CD4-positive, alpha-beta T cell treated with Interleukin-6 at 100 ng/mL for 8 hours (primary cell): ENCODE results near the gene ARMCX1.
A peak's percentile ranks its signal among the peaks of the same experiment; 100 is the strongest.
"Not testable (repeated sequence)": the region's sequence is repeated elsewhere in the genome, so short reads cannot be mapped to it uniquely, and the experiment has no call there.

ENCODE experiments used
- DNase-seq: peaks from one replicate; pipeline ENCODE4 v3.0.0-alpha.2; 2020; ENCODE audit warnings: mixed read lengths, low spot score

The ARMCX1 gene

GRCh38 chrX:101550362-101550750, at the start of gene ARMCX1:
ARMCX1 (plus strand) TSS chrX:101550547; CDS start chrX:101552931, 2,384 bp downstream.
- DNase-seq = no peak

GRCh38 chrX:101502929-101503328, 47.4 kb upstream of the ARMCX1 start:
- not testable (repeated sequence) for DNase-seq

DNA sequence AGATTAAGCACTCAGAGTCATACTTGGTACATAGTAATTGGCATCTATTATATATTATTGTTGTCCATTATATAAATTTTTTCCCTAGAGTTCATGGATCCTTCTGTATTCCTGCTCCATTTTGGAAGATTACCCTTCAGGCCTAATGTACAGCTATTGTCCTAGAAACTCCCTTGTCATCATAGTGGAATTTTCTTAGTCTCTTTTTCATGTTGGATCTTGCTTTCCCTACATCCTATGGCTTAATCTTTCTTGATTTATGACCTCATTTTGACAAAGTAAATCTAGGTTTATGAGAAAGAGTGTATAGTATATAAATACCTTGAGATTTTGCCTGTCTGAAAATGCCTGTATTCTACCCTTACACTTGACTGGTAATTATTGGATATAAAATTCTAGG, 43.0 kb upstream of the ARMCX1 start:
- no peak for DNase-seq

- DNase-seq = no peak
These were observed 42.4 kb upstream of the ARMCX1 start for GRCh38 chrX:101507986-101508385.

GRCh38 chrX:101530944-101531343, 19.4 kb upstream of the ARMCX1 start:
- no peak for DNase-seq

DNA sequence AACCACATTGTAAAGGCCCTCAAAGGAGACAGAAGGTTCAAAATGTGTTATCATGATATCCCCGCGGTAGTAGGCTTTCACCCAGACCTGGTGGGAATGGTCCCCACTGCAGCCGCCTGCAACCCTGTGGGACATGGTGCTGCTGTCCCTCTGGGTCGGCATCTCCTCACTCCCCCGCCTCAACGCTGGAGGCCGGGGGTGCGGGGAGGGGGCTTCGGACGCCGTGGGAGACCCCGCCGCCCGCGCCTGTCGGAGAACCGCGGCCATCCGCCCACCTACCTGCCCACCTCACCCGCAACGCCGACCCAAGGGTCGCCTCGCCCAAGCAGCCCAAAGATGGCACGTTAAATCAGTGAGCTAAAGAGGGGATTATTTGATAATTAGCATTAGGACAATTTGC, 11.2 kb upstream of the ARMCX1 start:
- DNase-seq = no peak

DNA sequence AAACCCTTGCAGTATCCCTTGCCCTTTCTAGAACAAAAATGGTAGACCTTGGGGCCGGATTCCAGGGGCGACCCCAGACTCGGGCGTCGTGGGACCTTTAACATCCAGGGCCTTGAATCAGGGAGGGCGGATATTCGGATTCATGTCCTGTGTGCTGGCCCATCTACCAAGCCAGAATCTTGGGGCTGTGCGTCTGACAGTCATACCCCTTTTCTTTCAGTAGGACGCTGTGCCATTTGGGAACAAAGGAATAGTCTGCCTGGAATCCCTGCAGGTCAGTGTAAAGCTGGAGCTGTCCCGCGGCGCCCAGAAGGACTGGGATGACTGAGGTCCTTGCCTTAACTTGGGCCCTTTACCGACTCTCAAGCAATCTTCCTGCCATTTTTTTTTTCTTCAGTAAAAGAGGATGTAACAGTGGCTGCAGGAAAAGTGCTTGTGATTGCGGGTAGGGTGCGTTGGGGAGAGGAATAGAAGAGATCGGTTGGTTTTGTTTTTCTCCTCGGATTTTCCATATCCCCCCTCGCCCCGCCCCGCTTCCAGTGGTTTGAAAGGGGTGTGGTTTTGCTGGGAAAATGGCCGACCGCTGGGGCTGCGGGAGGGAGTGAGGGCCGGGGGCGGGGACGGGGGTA, 518 bp downstream of the ARMCX1 start:
- DNase-seq = no peak

DNA sequence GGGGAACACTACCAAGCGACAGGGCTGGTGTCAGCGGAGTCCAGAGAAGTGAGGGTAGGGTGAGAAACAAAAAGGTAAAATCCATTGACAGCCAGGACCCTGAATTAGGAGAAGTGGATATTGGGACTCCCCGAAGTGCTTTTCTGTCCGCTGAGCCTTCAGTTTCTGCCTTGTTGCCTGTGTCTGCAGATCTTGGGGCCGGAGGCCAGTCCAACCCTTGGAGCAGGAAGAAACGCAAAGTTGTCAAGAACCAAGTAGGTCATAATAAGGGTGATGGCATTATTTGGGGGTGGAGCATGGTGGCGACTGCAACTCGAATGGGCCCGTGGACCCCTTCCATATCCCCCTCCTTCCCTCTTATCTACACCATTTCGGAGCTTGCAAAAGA, 1.0 kb downstream of the ARMCX1 start:
- no peak for DNase-seq

- no peak for DNase-seq
These were observed 2.4 kb downstream of the ARMCX1 start for GRCh38 chrX:101552714-101553113.

DNA sequence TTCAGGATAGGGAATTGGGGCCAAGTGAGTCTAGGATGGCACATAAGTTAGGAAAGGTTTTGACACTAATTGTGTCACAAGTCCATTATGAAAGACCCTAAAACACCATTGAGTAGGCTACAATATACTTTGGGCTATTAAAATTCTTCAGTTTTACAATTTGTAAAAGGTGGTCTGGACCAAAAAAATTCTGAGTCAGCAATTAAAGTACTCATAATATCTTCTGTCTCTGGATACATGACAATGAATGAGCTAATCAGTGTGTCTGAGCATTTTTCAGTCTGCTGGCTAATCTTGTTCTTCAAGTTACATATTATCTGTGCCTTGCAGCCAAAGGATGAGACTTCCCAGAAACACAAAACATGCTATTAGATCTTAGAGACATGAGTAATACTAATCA, 14.3 kb downstream of the ARMCX1 start:
- no peak for DNase-seq

GRCh38 chrX:101595739-101596419, 45.5 kb downstream of the ARMCX1 start:
- DNase-seq = peak; percentile 51

- DNase-seq = not testable (repeated sequence)
These were observed 49.2 kb downstream of the ARMCX1 start for GRCh38 chrX:101599592-101599991.

GRCh38 chrX:101602077-101602476, 51.7 kb downstream of the ARMCX1 start:
- no peak for DNase-seq
